T-cell (primary cell): ENCODE measurements around the gene NYAP1. TPM values are rescaled to one million over a fixed set of nuclear protein-coding genes. Genes with fewer than 3 reads are reported as not detected.

ENCODE experiments used
- ATAC-seq, 4 experiments: fragments of 200-7000 bp in 3 of 4; fragments of 150-1000 bp in 1 of 4; cut with Tn5 transposase; replicated peaks in 1 of 4; 1 replicate in 3 of 4; 2 replicates in 1 of 4; pipeline ENCODE4 v1.10.0; 2021; ENCODE audit warnings: moderate library complexity in 3 of 4, mild to moderate bottlenecking in 2 of 4, moderate number of reproducible peaks in 1 of 4
- CTCF ChIA-PET, 2 donors: fragments of 300-600 bp; sonication (Branson Sonifier 250); formaldehyde crosslinking; loops; one replicate each; lab custom pipeline; 2022; ENCODE audit warnings: antibody characterized with exemption in 2 of 2; lab: Charles Lee
- POLR2A ChIA-PET, 2 donors: fragments of 300-600 bp; sonication (Branson Sonifier 250); formaldehyde crosslinking; loops; one replicate each; lab custom pipeline; 2022; ENCODE audit warnings: antibody characterized with exemption in 2 of 2; lab: Charles Lee
- DNase-seq, 35 experiments: peaks; one replicate each; pipeline versions ENCODE4 v3.0.0 to v3.0.0-alpha.2; 2013 to 2023
- H3K27ac ChIP-seq: one replicate; pipeline ENCODE4 v1.5.1; 2013; ENCODE audit warnings: low read length
- H3K27me3 ChIP-seq, 2 experiments: replicated peaks in 1 of 2; 1 replicate in 1 of 2; 2 replicates in 1 of 2; pipeline versions ENCODE4 v1.6.1 to v1.7.0; 2013; ENCODE audit warnings: low read length in 1 of 2, mixed read lengths in 1 of 2; ENCODE audit not compliant: control insufficient read depth in 2 of 2, insufficient read depth in 2 of 2; ENCODE audit errors: extremely low read depth in 1 of 2
- H3K36me3 ChIP-seq, 2 donors: 1 replicate in 1 of 2; 2 replicates in 1 of 2; pipeline versions ENCODE4 v1.6.1 to v1.7.0; 2013; ENCODE audit warnings: low read length in 1 of 2; ENCODE audit not compliant: control insufficient read depth in 2 of 2, insufficient read depth in 1 of 2; ENCODE audit errors: extremely low read depth in 1 of 2
- H3K4me1 ChIP-seq, 2 experiments: 1 replicate in 1 of 2; 2 replicates in 1 of 2; pipeline versions ENCODE4 v1.6.1 to v1.7.0; 2013; ENCODE audit warnings: low read length in 2 of 2, mixed read lengths in 1 of 2; ENCODE audit not compliant: insufficient read depth in 2 of 2, control insufficient read depth in 1 of 2; ENCODE audit errors: extremely low read depth in 1 of 2
- H3K4me3 ChIP-seq, 2 donors: 1 replicate in 1 of 2; 2 replicates in 1 of 2; pipeline versions ENCODE4 v1.5.1 to v1.7.0; 2013; ENCODE audit warnings: mild to moderate bottlenecking in 2 of 2, low read length in 1 of 2, moderate library complexity in 1 of 2; ENCODE audit not compliant: control insufficient read depth in 1 of 2; ENCODE audit errors: extremely low read depth in 1 of 2
- H3K9me3 ChIP-seq: 2 replicates; pipeline ENCODE4 v1.7.0; 2013
- H3K27ac Mint-ChIP-seq, 2 donors: one replicate each; pipeline ENCODE4 v1.8.0; 2020 to 2021; ENCODE audit warnings: mild to moderate bottlenecking in 2 of 2, mixed read lengths in 2 of 2
- H3K27me3 Mint-ChIP-seq, 2 donors: one replicate each; pipeline ENCODE4 v1.8.0; 2021 to 2022; ENCODE audit warnings: mixed read lengths in 2 of 2
- H3K36me3 Mint-ChIP-seq: one replicate; pipeline ENCODE4 v1.8.0; 2021; ENCODE audit warnings: mixed read lengths
- H3K4me1 Mint-ChIP-seq, 3 donors: one replicate each; pipeline ENCODE4 v1.8.0; 2020 to 2022; ENCODE audit warnings: mixed read lengths in 3 of 3, mild to moderate bottlenecking in 1 of 3
- H3K4me3 Mint-ChIP-seq, 3 donors: one replicate each; pipeline ENCODE4 v1.8.0; 2020 to 2022; ENCODE audit warnings: mild to moderate bottlenecking in 3 of 3, mixed read lengths in 3 of 3, moderate library complexity in 3 of 3
- H3K9me3 Mint-ChIP-seq, 3 donors: one replicate each; pipeline ENCODE4 v1.8.0; 2020 to 2022; ENCODE audit warnings: mixed read lengths in 3 of 3
- WGBS: methylation state at CpG from one replicate; pipeline ENCODE4 v1.1.5; 2013; ENCODE audit warnings: missing lambda C conversion rate; ENCODE audit not compliant: insufficient coverage; 5-methylcytosine and 5-hydroxymethylcytosine counted together
- total RNA-seq, 35 experiments: library from RNA in 6 of 35; stranded (reverse) in 6 of 35; fragments of 120-200 nt in 1 of 35; gene quantifications; one replicate each; pipeline versions ENCODE4 v1.2.1 to v1.2.4 and lab custom pipeline; 2013 to 2026

The NYAP1 gene
- total RNA-seq, 5 donors from 2014 or later (not counting 1 experiment from before 2014, with no cell fraction given) = 0.50 to 1.4 (median 0.99) TPM

DNA sequence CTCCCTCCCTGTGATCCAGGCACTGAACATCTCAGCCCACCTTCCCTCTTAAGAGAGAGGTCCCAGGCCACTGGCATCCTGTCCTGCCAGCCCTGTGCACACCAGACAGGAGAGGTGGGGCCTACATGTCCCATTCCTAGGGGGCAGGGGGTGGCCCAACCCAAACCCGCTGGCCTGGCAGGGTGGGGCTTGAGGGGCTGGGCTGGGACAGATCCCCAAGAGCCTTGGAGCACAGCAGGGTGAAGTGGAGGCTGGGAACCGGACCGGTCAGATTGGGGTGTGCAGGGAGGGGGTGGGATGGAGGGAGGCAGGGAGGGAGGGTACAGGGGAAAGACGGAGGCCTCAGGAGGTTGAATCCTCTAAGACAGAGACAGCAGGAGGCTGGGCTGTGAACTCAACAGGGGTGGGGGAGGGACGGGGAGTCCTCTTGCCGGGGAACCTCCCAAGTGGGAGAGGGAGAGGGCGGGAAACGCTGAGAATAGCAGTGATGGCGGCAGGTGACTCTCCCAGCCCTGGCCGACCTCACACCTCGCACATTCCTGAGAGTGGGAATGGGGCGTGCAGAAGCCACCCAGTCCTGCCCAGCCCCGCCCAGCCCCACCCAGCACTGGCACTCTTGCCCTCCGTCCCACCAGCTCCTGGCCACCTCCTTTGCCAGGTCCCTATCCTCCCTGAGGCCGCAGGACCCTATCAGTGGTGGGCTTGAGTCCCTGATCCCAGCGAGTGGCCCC is 11.4 kb upstream of the NYAP1 start:
- Histone ChIP-seq H3K4me3 (no peak overlapping the region), H3K36me3 (peaks cover 4 to 76% of the 10 kb centered on the region in 2 donors), H3K9me3 (no peaks in the 10 kb centered on the region), H3K27me3 (no peaks in the 10 kb centered on the region), H3K4me1 (peaks cover 22 to 75% of the 10 kb centered on the region in 2 experiments), H3K27ac (peak overlapping the region; percentile 53)
- Mint-ChIP-seq H3K36me3 (peaks cover 12% of the 10 kb centered on the region), H3K9me3 (no peaks in the 10 kb centered on the region), H3K4me1 (peaks cover 49 to 62% (median 60%) of the 10 kb centered on the region in 3 donors), H3K27ac (peak overlapping the region; percentile 84 to 94), H3K27me3 (no peaks in the 10 kb centered on the region), H3K4me3 (no peak overlapping the region)
- ChIA-PET POLR2A (no interaction called here), CTCF (interaction anchor here in 1 of 2 donors (1.0 kb wide), 1 partner anchor 10 kb away, joined by 4 read pairs; no protein-coding TSS in a partner anchor)
- ATAC-seq (no peak), DNase-seq (no peak)
- WGBS = 93% methylated on average over 11 of the region's 16 CpGs

DNA sequence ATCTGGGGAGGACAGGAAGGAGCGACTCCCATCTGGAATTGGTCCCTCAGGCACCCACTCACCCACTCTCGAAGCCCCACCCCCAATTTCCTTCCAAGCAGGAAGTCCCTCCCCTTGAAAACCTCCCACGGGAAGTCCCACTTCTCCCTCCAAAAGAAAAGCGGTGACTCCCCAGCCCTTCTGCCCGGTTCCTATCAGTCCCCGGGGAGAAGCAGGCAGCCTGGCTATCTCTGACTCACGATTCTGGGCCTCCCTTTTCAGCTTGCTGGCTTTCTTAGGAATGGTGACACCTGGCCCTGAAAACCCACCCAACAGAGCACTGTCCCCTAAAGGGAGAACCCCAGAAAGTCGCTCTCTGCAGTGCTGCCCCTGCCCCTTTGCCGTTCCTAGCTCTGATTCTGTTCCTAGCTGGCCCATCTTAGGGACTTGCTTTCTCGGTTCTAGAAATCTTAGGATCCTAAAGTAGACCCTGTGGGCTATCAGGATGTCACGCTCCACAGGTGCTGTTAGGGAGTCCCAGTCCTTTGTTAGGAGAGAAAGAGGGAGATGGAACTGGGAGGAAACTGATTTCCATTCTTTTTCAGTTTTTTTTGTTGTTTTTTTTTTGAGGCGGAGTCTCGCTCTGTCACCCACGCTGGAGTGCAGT is 10.8 kb upstream of the NYAP1 start:
- peaks cover 49 to 62% (median 60%) of the 10 kb centered on the region in 3 donors for H3K4me1 Mint-ChIP-seq
- H3K4me3 ChIP-seq = no peak overlapping the region

DNA sequence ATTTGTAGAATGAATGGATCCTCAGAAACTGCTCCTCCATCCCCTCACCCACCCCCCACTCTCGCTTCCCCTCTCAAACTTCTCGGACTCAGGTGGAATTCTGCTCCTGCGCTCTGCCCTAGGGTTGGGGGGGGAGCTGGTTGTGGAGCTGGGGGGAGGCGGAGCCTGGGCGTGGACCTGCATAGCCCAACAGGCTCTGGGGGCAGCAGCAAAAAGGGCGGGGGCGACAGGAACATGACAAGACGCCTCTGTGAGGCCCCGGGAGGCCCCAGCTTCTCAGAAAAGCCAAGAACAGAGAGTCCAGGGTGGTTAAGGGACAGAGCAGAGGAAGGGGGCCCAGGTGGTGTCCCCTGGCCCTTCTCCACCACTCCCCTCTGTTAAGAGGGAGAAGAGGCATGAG is 8.2 kb upstream of the NYAP1 start:
- no peak for DNase-seq
- CTCF ChIA-PET = interaction anchor here in 1 of 2 donors (0.5 to 1.4 kb wide), 3 partner anchors 84 to 263 kb away, joined by 3 to 5 read pairs (median 3); no protein-coding TSS in a partner anchor
- Histone ChIP-seq H3K27me3 (no peaks in the 10 kb centered on the region), H3K4me3 (peak overlapping the region in 1 of 2 donors; percentile 21), H3K27ac (peak overlapping the region; percentile 60), H3K4me1 (peaks cover 27 to 67% of the 10 kb centered on the region in 2 experiments), H3K9me3 (no peaks in the 10 kb centered on the region), H3K36me3 (peaks cover 4 to 56% of the 10 kb centered on the region in 2 donors)
- peak overlapping the region; percentile 93 to 94 for H3K27ac Mint-ChIP-seq
- H3K9me3 Mint-ChIP-seq = no peaks in the 10 kb centered on the region
- peak overlapping the region; percentile 91 to 97 (median 92) for H3K4me3 Mint-ChIP-seq
- POLR2A ChIA-PET = no interaction called here
- WGBS = 60% methylated on average over 2 of the region's 9 CpGs
- no peaks in the 10 kb centered on the region for H3K27me3 Mint-ChIP-seq
- peaks cover 49 to 55% (median 53%) of the 10 kb centered on the region in 3 donors for H3K4me1 Mint-ChIP-seq
- peaks cover 12% of the 10 kb centered on the region for H3K36me3 Mint-ChIP-seq
- no peak for ATAC-seq

More for the DNA sequence above, 10.8 kb upstream of the NYAP1 start:
- Histone ChIP-seq H3K27me3 (no peaks in the 10 kb centered on the region), H3K4me1 (peaks cover 22 to 75% of the 10 kb centered on the region in 2 experiments), H3K27ac (peak overlapping the region; percentile 53), H3K36me3 (peaks cover 4 to 73% of the 10 kb centered on the region in 2 donors), H3K9me3 (no peaks in the 10 kb centered on the region)
- Mint-ChIP-seq H3K36me3 (peaks cover 12% of the 10 kb centered on the region), H3K27me3 (no peaks in the 10 kb centered on the region), H3K27ac (peak overlapping the region; percentile 84 to 94), H3K9me3 (no peaks in the 10 kb centered on the region), H3K4me3 (peak overlapping the region in 1 of 3 donors; percentile 91)
- ChIA-PET POLR2A (no interaction called here), CTCF (interaction anchor here in 1 of 2 donors (0.5 kb wide), 1 partner anchor 811 kb away, joined by 3 read pairs; no protein-coding TSS in a partner anchor)
- no peak for ATAC-seq
- DNase-seq = peak in 1 of 35 experiments; percentile 32
- 47% methylated on average over 10 of the region's 14 CpGs for WGBS

DNA sequence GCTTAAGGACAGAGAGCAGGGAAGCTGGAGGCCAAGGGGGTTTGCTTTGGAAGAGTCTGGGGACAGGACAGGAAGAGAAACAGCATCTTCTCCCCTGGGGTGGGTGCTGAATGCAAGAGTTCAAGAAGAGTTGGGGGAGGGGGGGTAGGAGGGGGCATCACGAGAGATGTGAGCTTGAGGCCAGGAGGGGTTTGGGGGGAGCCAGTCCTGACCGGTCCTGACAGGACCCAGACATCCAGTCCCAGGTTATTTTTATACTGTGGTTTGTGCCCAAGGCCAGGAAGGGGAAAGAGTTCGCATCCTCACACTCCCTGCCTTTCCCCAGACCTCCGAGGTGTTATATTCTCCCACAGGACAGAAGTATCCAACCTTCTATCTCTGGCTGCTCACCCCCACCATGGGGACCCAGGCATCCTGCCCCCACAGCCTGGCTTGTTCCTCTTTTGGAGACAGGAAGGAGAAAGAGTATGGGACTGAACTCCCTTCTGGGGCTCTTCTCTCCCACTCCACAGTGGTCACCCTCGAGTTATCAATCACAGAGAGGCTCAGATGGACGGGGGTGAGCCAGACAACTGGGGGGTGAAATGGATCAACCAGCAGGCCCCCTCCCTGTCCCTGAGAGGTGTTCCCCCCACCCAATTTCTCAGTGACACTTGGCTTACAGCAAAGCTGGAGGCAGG is 7.5 kb upstream of the NYAP1 start:
- no CpG with 5 or more reads among the region's 6 CpGs for WGBS
- peaks cover 4 to 52% of the 10 kb centered on the region in 2 donors for H3K36me3 ChIP-seq
- peak overlapping the region; percentile 91 to 97 (median 92) for H3K4me3 Mint-ChIP-seq
- no peaks in the 10 kb centered on the region for H3K27me3 Mint-ChIP-seq
- peak overlapping the region; percentile 93 to 94 for H3K27ac Mint-ChIP-seq
- peaks cover 10% of the 10 kb centered on the region for H3K36me3 Mint-ChIP-seq
- peak overlapping the region; percentile 66 for H3K27ac ChIP-seq
- H3K9me3 ChIP-seq = no peaks in the 10 kb centered on the region
- POLR2A ChIA-PET = interaction anchor here in 1 of 2 donors (0.6 kb wide), 1 partner anchor 373 kb away, joined by 4 read pairs; no protein-coding TSS in a partner anchor
- CTCF ChIA-PET = interaction anchor here in 1 of 2 donors (0.6 kb wide), 1 partner anchor 14 kb away, joined by 3 read pairs; no protein-coding TSS in a partner anchor
- H3K9me3 Mint-ChIP-seq = no peaks in the 10 kb centered on the region
- peaks cover 27 to 67% of the 10 kb centered on the region in 2 experiments for H3K4me1 ChIP-seq
- no peak for DNase-seq
- no peak for ATAC-seq
- peaks cover 49 to 52% (median 50%) of the 10 kb centered on the region in 3 donors for H3K4me1 Mint-ChIP-seq
- H3K4me3 ChIP-seq = peak overlapping the region; percentile 59 to 100
- H3K27me3 ChIP-seq = peaks cover 0 to 3% of the 10 kb centered on the region in 2 experiments

DNA sequence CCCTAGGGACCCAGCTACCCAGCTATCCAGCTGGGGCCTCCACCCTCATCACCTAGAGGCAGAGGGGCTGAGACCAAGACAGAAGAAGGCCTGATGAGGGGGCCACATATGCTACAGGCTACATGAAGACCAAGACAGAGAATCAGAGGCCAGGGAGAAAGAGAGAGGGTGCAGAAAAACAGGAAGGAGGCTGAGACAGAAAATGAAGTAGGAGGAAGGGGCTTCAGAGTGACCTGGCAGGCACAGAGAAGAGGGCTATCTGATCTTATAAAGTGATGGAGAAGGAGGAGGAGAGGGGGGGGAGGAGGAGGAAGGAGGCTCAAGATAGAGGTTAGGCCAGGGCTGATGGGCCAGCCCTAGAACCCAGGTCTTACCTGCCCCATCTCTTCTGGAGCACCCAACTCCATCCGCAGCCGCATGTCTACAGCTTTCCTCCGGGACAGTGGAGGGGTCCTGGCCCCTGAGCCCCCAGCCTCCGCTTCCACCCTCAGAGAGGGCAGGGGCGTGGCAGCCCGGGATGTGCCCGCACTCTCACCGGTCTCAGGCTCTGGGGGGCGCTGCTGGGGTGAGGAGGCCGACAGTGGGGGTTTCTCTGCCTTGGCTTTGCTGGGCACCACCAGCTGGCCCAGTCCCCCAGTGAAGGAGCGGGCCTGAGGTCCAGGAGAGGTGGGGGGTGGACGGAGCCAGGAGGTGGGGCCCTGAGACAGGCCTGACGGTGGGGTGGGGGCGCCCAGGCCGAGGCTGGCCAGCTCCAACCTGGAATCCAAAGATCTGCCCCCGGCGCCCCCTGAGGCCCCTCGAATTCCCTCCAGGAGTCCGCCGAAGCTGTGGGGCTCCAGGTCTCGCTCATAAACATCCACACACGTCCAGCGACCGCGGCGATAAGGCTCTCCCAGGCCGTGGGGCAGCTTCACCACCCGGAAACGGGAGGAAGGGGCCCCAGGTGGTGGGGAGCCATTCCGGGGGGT is 6.5 kb upstream of the NYAP1 start:
- H3K36me3 ChIP-seq = peaks cover 4 to 45% of the 10 kb centered on the region in 2 donors
- ATAC-seq (no peak), DNase-seq (peak in 22 of 35 experiments; percentile 22 to 56 (median 44))
- peak overlapping the region; percentile 98 to 100 for H3K4me3 ChIP-seq
- H3K27ac ChIP-seq = peak overlapping the region; percentile 66
- ChIA-PET POLR2A (interaction anchor here (0.6 kb wide), 2 partner anchors 34 to 372 kb away, joined by 4 to 6 read pairs; no protein-coding TSS in a partner anchor), CTCF (interaction anchor here (0.5 to 0.9 kb wide), 5 partner anchors 15 to 605 kb away, joined by 3 to 5 read pairs (median 3); partner anchors contain the start of gene PPP1R35 (in 1 of the 2))
- peak overlapping the region; percentile 91 to 97 (median 92) for H3K4me3 Mint-ChIP-seq
- H3K27me3 ChIP-seq = peaks cover 0 to 3% of the 10 kb centered on the region in 2 experiments
- no peaks in the 10 kb centered on the region for H3K9me3 ChIP-seq
- peaks cover 27 to 66% of the 10 kb centered on the region in 2 experiments for H3K4me1 ChIP-seq
- H3K27me3 Mint-ChIP-seq = no peaks in the 10 kb centered on the region
- WGBS = 25% methylated on average over 1 of the region's 30 CpGs
- H3K4me1 Mint-ChIP-seq = peaks cover 49 to 56% (median 52%) of the 10 kb centered on the region in 3 donors
- peaks cover 10% of the 10 kb centered on the region for H3K36me3 Mint-ChIP-seq
- peak overlapping the region; percentile 93 to 94 for H3K27ac Mint-ChIP-seq
- H3K9me3 Mint-ChIP-seq = no peaks in the 10 kb centered on the region
